Measurements from ENCODE around the gene NUP160.
"Not testable (repeated sequence)": the region's sequence is repeated elsewhere in the genome, so short reads cannot be mapped to it uniquely, and the experiment has no call there.

Gene NUP160

GRCh38 chr11:47791774-47792430 lies 56.2 kb downstream of the NUP160 start:
- no peak for DNase-seq (ENCODE audit: low read depth in 2 of 2)

DNA sequence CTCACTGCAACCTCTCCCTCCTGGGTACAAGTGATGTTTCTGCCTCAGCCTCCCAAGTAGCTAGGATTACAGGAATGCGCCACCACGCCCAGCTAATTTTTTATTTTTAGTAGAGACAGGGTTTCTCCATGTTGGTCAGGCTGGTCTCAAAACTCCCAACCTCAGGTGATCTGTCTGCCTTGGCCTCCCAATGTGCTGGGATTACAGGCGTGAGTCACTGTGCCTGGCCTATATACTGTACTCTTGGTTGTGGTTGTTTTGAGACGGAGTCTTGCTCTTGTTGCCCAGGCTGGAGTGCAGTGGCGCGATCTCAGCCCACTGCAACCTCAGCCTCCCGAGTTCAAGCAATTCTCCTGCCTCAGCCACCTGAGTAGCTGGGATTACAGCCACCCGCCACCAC lies 58.1 kb downstream of the NUP160 start:
- DNase-seq (ENCODE audit: low read depth in 2 of 2): not testable (repeated sequence)

DNA sequence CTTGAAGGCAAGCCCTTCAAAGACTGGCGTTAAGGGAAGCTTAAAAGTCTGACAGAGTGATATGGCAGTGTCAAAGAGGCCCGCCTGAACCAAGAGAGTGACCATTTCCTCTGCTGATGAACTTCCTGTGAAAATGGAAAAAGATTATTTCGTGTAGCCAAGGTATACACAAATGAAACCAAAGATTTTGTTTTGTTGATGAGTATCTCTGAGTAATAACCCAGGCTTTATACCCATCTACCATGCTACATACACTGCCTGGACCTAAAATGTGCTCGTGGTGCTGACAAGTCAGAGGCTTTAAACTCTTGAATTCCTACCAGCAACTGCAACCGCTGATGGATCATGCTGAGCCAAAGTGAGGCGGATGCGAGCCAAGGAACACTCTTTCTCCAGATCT lies 60.0 kb downstream of the NUP160 start:
- no peak for DNase-seq (ENCODE audit: low read depth in 2 of 2)

- DNase-seq (ENCODE audit: low read depth in 2 of 2): no peak
These were observed 61.8 kb downstream of the NUP160 start for GRCh38 chr11:47786373-47786772.

- no peak for DNase-seq (ENCODE audit: low read depth in 2 of 2)
These were observed 63.3 kb downstream of the NUP160 start for GRCh38 chr11:47784785-47785381.

DNA sequence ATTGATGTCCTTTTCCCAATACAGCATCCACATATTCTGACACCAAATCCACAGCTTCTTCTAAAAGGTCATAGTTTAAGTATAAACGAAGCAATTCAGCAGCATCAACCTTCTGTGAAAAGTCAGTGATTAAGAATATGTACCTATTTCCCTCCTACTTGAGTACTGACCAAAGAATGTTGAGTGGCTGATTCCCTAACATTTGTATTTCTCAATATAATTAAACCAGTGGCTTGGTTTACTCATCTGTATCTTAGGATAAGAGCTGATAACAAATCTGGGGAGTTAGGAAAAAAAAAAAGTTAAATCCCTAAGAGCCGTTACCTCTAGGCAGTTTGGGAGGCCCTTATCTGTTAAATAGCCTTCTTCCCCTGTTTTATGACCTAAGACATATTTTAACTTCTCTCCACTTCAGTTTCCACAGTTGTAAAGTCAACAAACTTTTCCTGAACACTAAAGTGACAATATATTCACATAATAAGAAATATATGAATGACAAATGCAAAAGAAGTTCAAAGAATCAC lies 65.0 kb downstream of the NUP160 start:
- DNase-seq (ENCODE audit: low read depth in 2 of 2): no peak

DNA sequence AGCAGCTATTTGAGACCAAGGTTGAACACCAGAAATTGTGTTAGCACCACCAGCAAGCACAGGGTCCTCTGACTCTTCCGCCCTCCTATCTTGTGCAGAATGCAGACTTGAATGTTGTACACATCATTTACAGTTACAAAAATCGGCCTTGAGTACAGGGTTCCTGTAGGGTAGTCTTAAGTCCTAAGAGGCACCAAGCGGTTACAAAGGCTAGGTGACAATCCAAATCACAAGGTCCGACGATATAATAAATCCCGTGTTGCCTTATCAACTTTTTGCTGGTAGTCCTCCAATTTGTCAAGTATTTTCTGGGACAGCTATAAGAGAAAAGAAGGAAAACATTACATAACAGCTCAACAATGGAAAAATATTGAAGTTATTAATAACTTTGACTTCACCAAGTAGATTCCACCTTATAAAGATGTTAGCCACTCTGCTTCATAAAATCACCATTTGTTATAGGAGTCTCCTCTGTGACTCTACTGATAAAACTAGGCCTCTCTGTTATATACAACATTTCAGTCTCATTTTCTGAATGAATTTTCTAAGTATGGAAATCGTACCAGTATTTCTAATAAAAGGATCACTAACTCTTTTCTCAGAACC lies 69.2 kb downstream of the NUP160 start:
- no peak for DNase-seq (ENCODE audit: low read depth in 2 of 2)

DNA sequence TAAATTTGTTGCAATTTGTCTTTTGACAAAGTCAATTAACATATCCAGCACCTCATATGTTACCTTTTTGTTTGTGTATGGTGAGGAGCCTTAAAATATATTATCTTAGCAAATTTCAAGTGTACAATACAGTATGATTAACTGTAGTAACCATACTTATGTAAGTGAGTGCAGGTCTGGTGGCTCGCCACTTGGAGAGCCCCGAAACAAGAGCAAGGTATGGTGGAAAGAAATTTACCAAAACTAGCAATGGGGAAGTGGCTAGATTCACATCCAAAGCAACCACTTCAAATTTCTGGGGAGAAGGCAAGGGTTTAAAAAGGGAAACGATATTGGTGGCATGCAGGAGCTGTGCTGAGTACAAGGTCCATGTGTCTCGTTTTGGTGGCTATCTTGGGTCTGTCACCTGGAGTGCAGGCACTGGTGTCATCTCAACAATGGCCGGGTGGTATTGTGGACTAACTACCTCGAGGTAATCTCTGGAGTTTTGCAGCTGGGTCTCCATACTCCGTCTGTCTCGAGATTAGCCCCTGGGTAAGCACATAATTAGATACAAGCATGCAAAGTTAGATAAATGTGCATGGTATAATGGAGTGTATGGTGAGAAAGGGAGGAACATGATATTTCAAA lies 72.8 kb downstream of the NUP160 start:
- no peak for DNase-seq (ENCODE audit: low read depth in 2 of 2)

DNA sequence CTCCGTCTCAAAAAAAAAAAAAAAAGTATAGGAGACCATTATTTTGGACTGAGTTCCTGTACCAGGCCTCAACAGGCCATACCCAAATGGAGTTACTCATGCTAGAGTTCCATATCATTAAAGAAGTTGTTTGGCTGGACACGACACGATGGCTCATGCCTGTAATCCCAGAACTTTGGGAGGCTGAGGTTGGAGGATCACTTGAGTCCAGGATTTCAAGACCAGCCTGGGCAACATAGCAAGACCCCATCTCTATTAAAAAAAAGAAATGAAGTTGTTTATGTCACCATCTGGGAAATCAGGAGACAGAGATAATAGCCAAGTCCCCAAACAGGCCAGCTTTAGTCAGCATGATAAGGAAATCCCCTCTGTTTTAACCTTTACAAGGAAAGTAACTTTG lies 74.3 kb downstream of the NUP160 start:
- no peak for DNase-seq (ENCODE audit: low read depth in 2 of 2)

- DNase-seq (ENCODE audit: low read depth in 2 of 2): not testable (repeated sequence)
These were observed 78.6 kb downstream of the NUP160 start for GRCh38 chr11:47769556-47769955.

DNA sequence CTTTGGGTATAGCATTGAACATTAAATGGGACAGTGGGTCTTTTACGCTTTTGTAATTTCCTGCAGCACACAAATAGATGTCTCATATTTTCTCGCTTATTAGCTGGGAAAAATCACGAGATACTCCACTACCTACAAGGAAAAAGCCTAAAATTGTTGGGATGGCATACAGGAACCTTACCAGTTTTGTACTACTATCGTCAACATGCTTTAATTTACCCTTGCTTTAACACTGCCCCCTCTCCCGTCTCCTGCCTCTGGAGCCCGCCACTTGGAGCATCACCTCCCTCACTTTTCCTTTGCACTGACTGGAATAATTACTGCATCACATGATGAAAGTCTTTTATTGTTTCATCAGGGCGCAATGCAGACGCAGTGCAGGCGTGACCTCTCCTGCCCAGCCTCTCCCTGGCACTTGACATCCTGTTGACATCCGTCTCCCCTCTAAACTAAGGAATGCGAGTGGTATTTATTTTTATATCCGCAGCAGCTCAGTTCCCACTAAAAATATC lies 80.0 kb downstream of the NUP160 start:
- peak; percentile 39 to 51 for DNase-seq (ENCODE audit: low read depth in 2 of 2)

GRCh38 chr11:47766509-47767227 lies 81.5 kb downstream of the NUP160 start:
- no peak for DNase-seq (ENCODE audit: low read depth in 2 of 2)

- DNase-seq (ENCODE audit: low read depth in 2 of 2): no peak
These were observed 83.1 kb downstream of the NUP160 start for GRCh38 chr11:47765086-47765485.

DNA sequence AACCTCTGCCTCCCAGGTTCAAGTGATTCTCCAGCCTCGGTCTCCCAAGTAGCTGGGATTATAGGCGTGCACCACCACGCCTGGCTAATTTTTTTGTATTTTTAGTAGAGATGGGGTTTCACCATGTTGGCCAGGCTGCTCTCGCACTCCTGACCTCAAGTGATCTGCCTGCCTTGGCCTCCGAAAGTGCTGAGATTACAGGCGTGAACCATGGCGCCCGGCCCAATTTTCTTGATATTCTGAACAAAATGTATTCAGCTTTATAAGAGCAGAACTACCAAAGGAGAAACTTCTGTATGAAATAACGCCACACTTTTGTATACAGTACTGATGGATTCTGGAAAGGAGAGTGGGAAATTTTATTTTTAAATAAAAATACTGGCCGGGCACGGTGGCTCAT lies 88.9 kb downstream of the NUP160 start:
- DNase-seq (ENCODE audit: low read depth in 2 of 2): not testable (repeated sequence)

GRCh38 chr11:47756208-47756607 lies 91.9 kb downstream of the NUP160 start:
- no peak for DNase-seq (ENCODE audit: low read depth in 2 of 2)

GRCh38 chr11:47750725-47751124 lies 97.4 kb downstream of the NUP160 start:
- DNase-seq (ENCODE audit: low read depth in 2 of 2): no peak

- DNase-seq (ENCODE audit: low read depth in 2 of 2): not testable (repeated sequence)
These were observed 105.7 kb downstream of the NUP160 start for GRCh38 chr11:47742494-47742893.

DNA sequence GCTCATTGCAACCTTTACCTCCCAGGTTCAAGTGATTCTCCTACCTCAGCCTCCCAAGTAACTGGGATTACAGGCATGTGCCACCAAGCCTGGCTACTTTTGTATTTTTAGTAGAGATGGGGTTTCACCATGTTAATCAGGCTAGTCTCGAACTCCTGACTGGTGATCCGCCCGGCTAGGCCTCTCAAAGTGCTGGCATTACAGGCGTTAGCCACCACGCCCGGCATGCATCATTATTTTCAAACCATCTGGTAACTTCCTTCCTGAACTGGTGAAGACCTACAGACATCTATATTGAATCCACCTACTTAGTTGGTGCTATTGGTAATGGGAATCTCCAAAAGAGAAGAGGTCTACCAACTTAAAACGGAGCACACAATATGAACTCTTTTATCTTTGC lies 110.3 kb downstream of the NUP160 start:
- DNase-seq (ENCODE audit: low read depth in 2 of 2): not testable (repeated sequence)

- no peak for DNase-seq (ENCODE audit: low read depth in 2 of 2)
These were observed 115.9 kb downstream of the NUP160 start for GRCh38 chr11:47732271-47732670.

GRCh38 chr11:47731475-47731874 lies 116.7 kb downstream of the NUP160 start:
- no peak for DNase-seq (ENCODE audit: low read depth in 2 of 2)

All from fibroblast of skin of left quadriceps (primary cell).